ENCODE data around the gene SLC8B1. TPM values are rescaled to one million over a fixed set of nuclear protein-coding genes. Genes with fewer than 3 reads are reported as not detected.

The SLC8B1 gene
- total RNA-seq, 1 donor from 2014 or later: 44.6 TPM

- no peaks in the 10 kb centered on the region for H3K9me3 Mint-ChIP-seq (ENCODE audit: unreplicated experiment)
- H3K4me1 Mint-ChIP-seq (ENCODE audit: unreplicated experiment): no peaks in the 10 kb centered on the region
- no peak overlapping the region for H3K27ac Mint-ChIP-seq (ENCODE audit: unreplicated experiment)
These were observed 39.1 kb upstream of the SLC8B1 start for GRCh38 chr12:113373969-113374368.

DNA sequence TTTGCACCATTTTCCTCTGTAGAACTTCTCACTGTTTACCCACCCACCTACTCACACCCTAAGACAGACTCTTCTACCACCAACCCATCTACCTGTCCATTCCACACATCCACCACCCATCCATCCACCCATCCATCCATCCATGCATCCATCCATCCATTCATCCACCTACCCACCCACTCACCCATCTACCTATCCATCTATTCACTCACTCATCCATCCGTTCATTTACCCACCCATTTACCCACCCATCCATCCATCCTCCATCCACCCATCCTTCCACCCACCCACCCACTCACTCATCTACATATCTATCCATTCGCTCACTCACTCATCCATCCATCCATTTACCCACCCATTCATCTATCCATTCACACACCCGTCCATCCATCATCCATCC lies 38.5 kb upstream of the SLC8B1 start:
- TF ChIP-seq CTCF (IDR thresholded peaks at IDR 0.05; ENCODE audit: unreplicated experiment): no peak
- no peaks in the 10 kb centered on the region for H3K9me3 Mint-ChIP-seq (ENCODE audit: unreplicated experiment)

More at GRCh38 chr12:113373969-113374368, 39.1 kb upstream of the SLC8B1 start:
- H3K36me3 Mint-ChIP-seq (ENCODE audit: low read depth, unreplicated experiment): peaks cover 9% of the 10 kb centered on the region
- peak overlapping the region; percentile 24 for H3K4me3 Mint-ChIP-seq (ENCODE audit: unreplicated experiment)
- DNase-seq (ENCODE audit: low spot score): no peak
- peaks cover 6% of the 10 kb centered on the region for H3K27me3 Mint-ChIP-seq (ENCODE audit: unreplicated experiment)
- TF ChIP-seq CTCF (IDR thresholded peaks at IDR 0.05; ENCODE audit: unreplicated experiment): no peak

DNA sequence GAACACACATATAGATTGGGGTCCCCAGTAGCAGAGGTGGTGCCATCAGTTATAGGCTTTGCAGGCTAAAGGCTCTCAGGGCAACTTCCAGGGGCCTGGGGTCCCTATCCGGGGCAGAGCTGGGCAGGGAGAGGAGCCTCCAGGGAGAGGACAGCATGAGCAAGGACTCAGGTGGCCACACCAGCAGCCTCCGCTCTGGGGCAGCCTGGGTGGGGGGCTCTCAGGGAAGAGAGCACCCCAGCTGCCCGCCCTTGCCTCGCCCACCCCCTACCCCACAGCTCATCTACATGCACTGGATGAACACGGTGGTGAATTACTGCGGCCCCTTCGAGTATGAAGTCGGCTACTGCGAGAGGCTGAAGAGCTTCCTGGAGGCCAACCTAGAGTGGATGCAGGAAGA lies 37.5 kb upstream of the SLC8B1 start:
- Mint-ChIP-seq H3K9me3 (ENCODE audit: unreplicated experiment) (no peaks in the 10 kb centered on the region), H3K4me1 (ENCODE audit: unreplicated experiment) (no peaks in the 10 kb centered on the region), H3K27me3 (ENCODE audit: unreplicated experiment) (peaks cover 7% of the 10 kb centered on the region), H3K4me3 (ENCODE audit: unreplicated experiment) (no peak overlapping the region), H3K36me3 (ENCODE audit: low read depth, unreplicated experiment) (peaks cover 9% of the 10 kb centered on the region), H3K27ac (ENCODE audit: unreplicated experiment) (no peak overlapping the region)
- DNase-seq (ENCODE audit: low spot score): no peak
- no peak for TF ChIP-seq CTCF (IDR thresholded peaks at IDR 0.05; ENCODE audit: unreplicated experiment)

More for the DNA sequence above, 38.5 kb upstream of the SLC8B1 start:
- H3K4me3 Mint-ChIP-seq (ENCODE audit: unreplicated experiment): no peak overlapping the region
- H3K27ac Mint-ChIP-seq (ENCODE audit: unreplicated experiment): no peak overlapping the region
- no peaks in the 10 kb centered on the region for H3K4me1 Mint-ChIP-seq (ENCODE audit: unreplicated experiment)
- H3K27me3 Mint-ChIP-seq (ENCODE audit: unreplicated experiment): peaks cover 6% of the 10 kb centered on the region
- no peak for DNase-seq (ENCODE audit: low spot score)
- H3K36me3 Mint-ChIP-seq (ENCODE audit: low read depth, unreplicated experiment): peaks cover 9% of the 10 kb centered on the region

DNA sequence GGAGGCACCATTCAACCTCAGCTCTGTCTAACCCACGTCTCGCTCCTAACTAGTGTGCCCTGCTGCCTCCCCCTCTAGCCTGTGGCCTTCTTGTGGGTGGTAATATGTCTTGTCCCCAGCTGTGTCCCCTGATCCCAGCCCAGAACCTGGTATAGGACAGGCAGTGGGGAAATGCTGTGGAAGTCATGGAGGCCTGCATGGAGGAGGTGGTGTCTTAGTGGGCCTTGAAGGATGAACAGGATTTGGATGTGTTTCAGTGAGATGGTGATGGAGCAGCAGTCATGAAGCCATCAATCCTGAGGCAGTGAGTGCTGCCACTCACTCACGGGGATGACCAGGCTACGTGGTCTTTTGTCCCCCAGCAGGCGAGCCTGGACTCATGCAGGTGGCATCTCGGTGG lies 36.9 kb upstream of the SLC8B1 start:
- DNase-seq (ENCODE audit: low spot score): no peak
- H3K4me1 Mint-ChIP-seq (ENCODE audit: unreplicated experiment): no peaks in the 10 kb centered on the region
- no peak overlapping the region for H3K27ac Mint-ChIP-seq (ENCODE audit: unreplicated experiment)
- H3K9me3 Mint-ChIP-seq (ENCODE audit: unreplicated experiment): no peaks in the 10 kb centered on the region
- H3K27me3 Mint-ChIP-seq (ENCODE audit: unreplicated experiment): peaks cover 7% of the 10 kb centered on the region
- no peak overlapping the region for H3K4me3 Mint-ChIP-seq (ENCODE audit: unreplicated experiment)
- TF ChIP-seq CTCF (IDR thresholded peaks at IDR 0.05; ENCODE audit: unreplicated experiment): no peak
- H3K36me3 Mint-ChIP-seq (ENCODE audit: low read depth, unreplicated experiment): peaks cover 9% of the 10 kb centered on the region

DNA sequence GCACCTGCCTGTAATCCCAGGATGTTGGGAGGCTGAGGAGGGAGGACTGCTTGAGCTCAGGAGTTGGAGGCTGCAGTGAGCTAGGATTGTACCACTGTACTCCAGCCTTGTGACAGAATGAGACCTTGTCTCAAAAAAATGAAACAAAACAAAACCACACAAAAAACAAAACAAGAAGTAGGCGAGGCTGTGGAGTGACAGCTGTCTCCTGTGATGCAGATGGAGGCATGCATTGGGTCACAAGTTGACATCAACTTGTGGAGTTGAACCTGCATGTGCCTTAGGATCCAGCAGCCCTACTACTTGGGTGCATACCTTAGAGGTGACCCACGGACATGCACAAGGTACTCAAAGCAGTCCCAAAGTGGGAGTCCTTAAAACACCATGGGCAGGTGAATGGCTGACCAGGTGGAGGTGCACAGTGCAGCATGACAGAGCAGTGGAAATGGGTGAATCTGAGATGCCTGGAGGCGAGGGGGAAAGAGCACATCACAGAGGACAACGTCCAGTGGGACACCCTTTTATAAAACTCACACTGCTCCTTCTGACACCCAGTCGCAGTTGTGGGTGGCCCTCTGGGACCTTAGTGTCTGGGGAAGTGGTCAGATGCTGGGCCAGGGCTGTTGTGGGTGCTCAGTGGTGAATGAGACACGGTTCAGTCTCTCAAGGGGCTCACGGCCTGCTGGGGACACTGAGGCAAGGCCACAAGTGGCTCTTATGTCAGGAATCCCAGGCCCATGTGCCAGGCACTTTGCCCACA lies 36.2 kb upstream of the SLC8B1 start:
- no peak overlapping the region for H3K27ac Mint-ChIP-seq (ENCODE audit: unreplicated experiment)
- TF ChIP-seq CTCF (IDR thresholded peaks at IDR 0.05; ENCODE audit: unreplicated experiment): no peak
- no peak for DNase-seq (ENCODE audit: low spot score)
- peaks cover 9% of the 10 kb centered on the region for H3K36me3 Mint-ChIP-seq (ENCODE audit: low read depth, unreplicated experiment)
- H3K4me1 Mint-ChIP-seq (ENCODE audit: unreplicated experiment): no peaks in the 10 kb centered on the region
- H3K4me3 Mint-ChIP-seq (ENCODE audit: unreplicated experiment): no peak overlapping the region
- no peaks in the 10 kb centered on the region for H3K9me3 Mint-ChIP-seq (ENCODE audit: unreplicated experiment)
- peaks cover 7% of the 10 kb centered on the region for H3K27me3 Mint-ChIP-seq (ENCODE audit: unreplicated experiment)

Measured in endothelial cell (in vitro differentiated cells).